ENCODE results near the gene FYCO1.

Gene FYCO1

GRCh38 chr3:45885979-45886705 lies 109.5 kb downstream of the FYCO1 start, which contains the start of gene CCR9:
TSS of gene CCR9 (plus strand) at chr3:45886543. CDS start at chr3:45894934, 8,391 bp downstream.
- no peak for DNase-seq (ENCODE audit: low read depth)

DNA sequence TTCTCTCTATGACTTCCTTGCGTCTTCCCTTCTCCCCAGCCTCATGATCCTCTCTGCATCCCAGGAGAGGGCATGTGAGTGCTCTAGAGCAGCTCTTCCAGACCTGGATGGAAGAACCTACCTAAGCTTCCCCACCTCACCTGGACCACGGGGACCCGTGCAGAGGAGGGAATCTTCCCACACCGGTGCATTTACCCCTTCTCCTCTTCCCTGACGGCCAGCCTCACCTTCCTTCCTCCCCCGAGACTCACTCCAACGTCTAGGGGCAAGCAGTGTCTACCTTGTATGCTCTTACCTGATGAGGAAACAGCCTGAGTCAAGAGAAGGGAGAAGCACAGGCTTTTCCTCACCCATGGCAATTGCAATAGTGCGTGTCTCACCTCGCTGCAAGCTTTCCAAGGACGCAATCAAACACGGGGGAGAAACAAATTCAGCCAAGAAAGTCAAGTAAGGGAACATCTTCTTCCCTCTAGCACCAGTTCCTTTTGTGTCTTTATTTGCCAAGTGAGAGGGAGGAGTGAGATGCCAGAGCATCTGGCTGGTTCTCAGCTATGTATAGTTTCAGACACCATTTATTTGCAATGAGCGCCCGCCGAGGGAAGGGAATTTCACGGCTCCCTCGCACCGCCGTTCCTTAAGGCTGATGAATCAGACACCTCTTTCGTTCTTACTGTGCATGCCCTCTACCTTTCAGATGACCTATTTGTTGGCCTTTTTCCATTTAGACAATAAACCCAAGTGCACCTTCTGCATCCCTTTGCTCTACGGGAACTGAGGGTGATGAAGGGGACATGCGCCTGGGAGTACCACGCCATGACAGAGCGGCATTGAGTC lies 111.0 kb downstream of the FYCO1 start:
- no peak for DNase-seq (ENCODE audit: low read depth)

GRCh38 chr3:45881078-45882022 lies 114.3 kb downstream of the FYCO1 start:
- no peak for DNase-seq (ENCODE audit: low read depth)

GRCh38 chr3:45880725-45881077 lies 114.9 kb downstream of the FYCO1 start:
- no peak for DNase-seq (ENCODE audit: low read depth)

DNA sequence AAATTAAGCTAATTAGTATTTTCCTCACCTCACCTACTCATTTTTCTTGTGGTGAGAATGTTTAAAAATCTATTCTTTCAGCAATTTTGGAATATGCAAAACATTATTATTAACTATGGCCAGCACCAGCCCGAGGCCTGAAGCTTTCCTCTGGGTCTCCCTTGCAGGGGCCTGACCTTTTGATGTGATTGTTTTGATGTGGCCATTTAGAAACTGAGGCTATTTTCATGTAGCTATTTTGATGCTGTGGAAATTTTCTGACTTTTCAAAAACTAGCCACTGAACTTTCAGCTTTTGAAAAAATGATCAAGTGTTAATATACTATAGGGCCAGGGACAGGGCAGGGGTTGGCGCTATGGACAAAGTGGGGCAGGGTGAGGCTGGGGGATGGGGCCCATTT lies 117.5 kb downstream of the FYCO1 start:
- no peak for DNase-seq (ENCODE audit: low read depth)

- DNase-seq (ENCODE audit: low read depth): no peak
Measured at GRCh38 chr3:45874677-45875346, 120.8 kb downstream of the FYCO1 start.

DNA sequence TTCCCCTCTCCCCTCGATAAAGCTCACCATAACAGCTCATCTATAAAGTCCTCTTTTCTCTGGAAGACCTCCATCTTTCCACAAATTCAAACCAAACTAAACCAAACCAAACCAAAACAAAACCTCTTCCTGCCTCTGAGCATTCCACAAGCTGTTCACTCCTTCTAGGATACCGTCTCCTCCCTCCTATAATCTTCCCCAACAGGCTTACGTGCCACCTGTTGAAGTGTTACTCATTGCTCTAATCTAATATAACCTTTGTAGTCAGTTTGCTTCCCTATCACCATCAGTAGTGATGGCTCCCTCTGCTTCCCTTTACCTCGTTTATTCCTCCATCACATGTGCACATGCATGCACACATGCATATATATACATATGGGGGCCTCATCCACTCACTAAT lies 122.0 kb downstream of the FYCO1 start:
- DNase-seq (ENCODE audit: low read depth): no peak

GRCh38 chr3:45873036-45873435 lies 122.6 kb downstream of the FYCO1 start:
- DNase-seq (ENCODE audit: low read depth): no peak

DNA sequence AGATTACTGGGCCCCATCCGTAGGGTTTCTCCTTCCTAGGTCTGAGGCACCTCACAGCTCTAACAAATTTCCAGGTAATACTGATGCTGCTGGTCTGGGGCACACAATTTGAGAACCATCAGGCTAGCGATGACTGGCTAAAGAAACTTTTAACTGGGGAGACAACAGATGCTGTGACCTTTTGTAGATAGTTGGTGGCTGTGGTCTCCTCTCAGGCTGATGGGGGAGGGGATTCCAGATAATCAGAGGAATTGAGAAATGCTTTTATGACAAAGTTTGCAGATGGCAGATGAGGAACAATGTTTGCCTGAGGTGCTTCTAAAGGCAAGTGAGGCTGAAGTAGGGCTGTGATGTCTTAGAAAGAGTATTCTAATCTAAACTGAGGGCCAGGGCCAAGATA lies 123.1 kb downstream of the FYCO1 start:
- no peak for DNase-seq (ENCODE audit: low read depth)

- DNase-seq (ENCODE audit: low read depth): no peak
Measured at GRCh38 chr3:45871780-45872179, 123.8 kb downstream of the FYCO1 start.

DNA sequence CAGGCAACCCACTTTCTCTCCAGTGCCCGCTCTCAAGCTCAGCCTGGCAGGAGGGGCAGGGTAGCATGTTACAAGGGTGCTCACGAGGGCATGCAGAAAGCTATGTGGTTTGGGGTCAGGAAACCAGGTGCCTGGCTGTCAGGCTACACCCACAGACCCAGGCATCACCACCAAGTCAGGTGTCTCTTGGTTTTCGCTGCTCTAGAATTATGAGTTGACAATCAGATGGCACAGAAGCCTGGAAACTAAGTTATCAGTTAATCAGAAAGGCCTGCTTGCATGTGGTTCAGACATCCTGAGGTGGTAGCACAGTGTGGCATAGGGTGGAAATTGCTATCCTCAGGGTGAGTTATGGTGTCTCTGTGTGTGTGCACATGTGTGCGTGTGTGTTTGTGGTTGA lies 125.5 kb downstream of the FYCO1 start:
- DNase-seq (ENCODE audit: low read depth): peak; percentile 64

- no peak for DNase-seq (ENCODE audit: low read depth)
Measured at GRCh38 chr3:45869638-45870037, 126.0 kb downstream of the FYCO1 start.

DNA sequence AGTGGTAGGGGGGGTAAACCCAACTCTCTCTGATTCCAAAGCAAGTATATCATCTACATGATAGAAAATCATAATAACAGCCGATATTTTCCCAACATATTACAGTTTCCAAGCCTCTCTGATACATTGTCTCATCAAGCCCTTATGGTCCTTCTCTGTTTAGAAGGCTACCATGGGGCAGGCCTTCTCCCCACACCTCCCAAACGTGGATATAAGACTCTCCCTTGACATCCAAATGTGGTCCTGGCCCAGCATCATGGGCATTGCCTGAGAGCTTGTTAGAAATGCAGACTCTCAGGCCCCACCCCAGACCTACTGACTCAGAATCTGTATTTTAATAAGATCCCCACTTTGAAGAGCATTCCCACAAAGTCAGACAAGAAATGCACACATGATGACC lies 127.0 kb downstream of the FYCO1 start:
- DNase-seq (ENCODE audit: low read depth): no peak

DNA sequence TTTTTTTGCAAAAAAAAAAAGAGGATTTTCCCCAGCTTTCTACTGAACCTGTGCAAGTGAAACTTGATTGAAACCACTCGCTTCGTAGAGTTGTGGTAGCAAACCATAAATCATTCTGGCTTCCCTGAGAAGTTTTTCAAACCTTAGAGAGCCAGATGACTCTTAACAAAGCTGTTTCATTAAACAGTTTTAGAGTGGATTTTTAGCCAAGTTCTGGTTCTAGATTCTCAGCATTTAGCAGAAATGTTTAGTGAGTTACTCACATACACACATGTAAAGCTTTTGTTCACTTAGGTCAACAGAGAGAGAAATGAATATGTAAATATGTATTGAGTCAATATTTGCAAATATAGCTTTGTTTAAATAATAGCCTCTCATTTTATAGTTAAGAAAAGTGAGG lies 127.4 kb downstream of the FYCO1 start:
- DNase-seq (ENCODE audit: low read depth): no peak
